Ovary (tissue), 9 donors: Measurements from ENCODE around the gene MBD5. TPM values are rescaled to one million over a fixed set of nuclear protein-coding genes. Genes with fewer than 3 reads are reported as not detected.

Source experiments
- DNase-seq, 5 donors: peaks; one replicate each; pipeline ENCODE4 v3.0.0-alpha.2; 2019 to 2020
- H3K27ac ChIP-seq, 2 donors: fragments of 200-600 bp; one replicate each; pipeline versions ENCODE4 v1.5.1 to v1.8.0; 2019 to 2022
- H3K27me3 ChIP-seq: fragments of 200-600 bp; one replicate; pipeline ENCODE4 v1.8.0; 2022
- H3K36me3 ChIP-seq: fragments of 200-600 bp; sonication (generic); one replicate; pipeline ENCODE4 v1.5.1; 2019
- H3K4me1 ChIP-seq: one replicate; pipeline ENCODE4 v1.8.1; 2013; ENCODE audit warnings: mild to moderate bottlenecking, moderate library complexity; ENCODE audit not compliant: insufficient read depth
- H3K4me3 ChIP-seq: fragments of 200-600 bp; sonication (generic); one replicate; pipeline ENCODE4 v1.5.1; 2017
- H3K9me3 ChIP-seq, 2 donors: fragments of 200-600 bp in 1 of 2; sonication (generic) in 1 of 2; one replicate each; pipeline versions ENCODE4 v1.5.1 to v1.8.1; 2013 to 2019; ENCODE audit warnings: mild to moderate bottlenecking in 1 of 2, moderate library complexity in 1 of 2
- EP300 ChIP-seq: sonication (generic); formaldehyde crosslinking; IDR thresholded peaks from one replicate; pipeline ENCODE4 v1.6.1; 2017; ENCODE audit warnings: antibody characterized with exemption
- POLR2A ChIP-seq: fragments of 450-650 bp; IDR thresholded peaks from one replicate; pipeline ENCODE4 v1.6.1; 2017; ENCODE audit warnings: antibody characterized with exemption, mild to moderate bottlenecking, moderate library complexity
- WGBS, 3 donors: extraction: QIAGEN DNeasy Blood & Tissue Kit in 1 of 3; methylation state at CpG; one replicate each; pipeline versions ENCODE4 v1.1.5 to v1.1.7; 2013 to 2017; 5-methylcytosine and 5-hydroxymethylcytosine counted together
- intact Hi-C, 4 donors: fragments of 100-400 bp; cut with DNase I; formaldehyde crosslinking; loops; one replicate each; pipeline versions ENCODE4 v1.11.0 to v1.15.1; 2022 to 2023
- polyA plus RNA-seq, 2 donors: library from polyadenylated mRNA; stranded (reverse); fragments of 200-250 nt in 1 of 2; fragments of 350-450 nt in 1 of 2; fragmentation: Illumina TruSeq in 1 of 2; extraction: RNeasy Lipid Tissue Mini Kit (QIAGEN cat#74804) in 1 of 2; gene quantifications; one replicate each; pipeline ENCODE4 v1.2.3, GENCODE V29; 2013 to 2014
- total RNA-seq, 7 donors: library from RNA; depleted of rRNA in 2 of 7; stranded (reverse); fragments of >200 nt in 2 of 7; fragmentation: NEBNext Ultra II Directional in 3 of 7; extraction: Animal tissue kit (Norgen Biotek cat#: 25700) in 3 of 7; gene quantifications; one replicate each; pipeline versions ENCODE4 v1.1.0 to v1.2.4, GENCODE V29; 2016 to 2023
- TF ChIP-seq, protein P1 (sequence below), 3 donors: fragments of 450-650 bp in 2 of 3; fragments of 200-600 bp in 1 of 3; IDR thresholded peaks; one replicate each; pipeline versions ENCODE4 v1.5.1 to v1.8.0; 2016 to 2022; ENCODE audit warnings: antibody characterized with exemption in 3 of 3, mild to moderate bottlenecking in 1 of 3
- donor health status: DM: no; HTN: no; CAD: no; lungs with moderate emphysema.
- donor health status: DM: no; HTN: no; CAD: no.
- donor health status: Bipolar disorder and iron deficiency.
- donor health status: DM: yes; HTN: yes; CAD: no.
- donor health status: DM: no; HTN: no; CAD: no.
- donor health status: DM: yes; HTN: yes; CAD: no.

MBD5 gene
- total and polyA plus RNA-seq, 9 donors, result 8.5 to 66.3 (median 45.8) TPM

DNA sequence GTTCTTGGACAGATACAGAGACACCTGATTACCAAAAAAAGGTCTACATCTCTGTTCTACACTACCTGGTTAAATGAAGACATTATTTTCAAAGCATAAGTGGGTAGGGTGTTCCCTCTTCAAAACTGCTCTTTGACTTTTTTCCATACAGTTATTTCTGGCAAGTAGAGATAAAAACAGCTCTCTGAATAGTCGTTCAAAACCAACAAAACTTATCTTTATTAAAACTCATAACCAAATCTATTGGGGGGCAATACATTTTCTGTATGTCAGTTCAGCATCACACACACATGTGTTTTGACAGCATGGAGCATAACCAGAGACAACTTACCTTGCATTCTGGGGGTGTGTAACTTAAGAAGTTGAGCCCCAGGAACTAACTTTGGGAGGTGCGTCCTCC lies 474.7 kb downstream of the MBD5 start:
- H3K36me3 ChIP-seq, result no peaks in the 10 kb centered on the region
- no peaks in the 10 kb centered on the region for H3K27me3 ChIP-seq
- intact Hi-C loops, result no loop called here
- H3K27ac ChIP-seq, result no peak overlapping the region
- H3K4me1 ChIP-seq, result no peaks in the 10 kb centered on the region
- no peak overlapping the region for H3K4me3 ChIP-seq
- no peak for TF ChIP-seq POLR2A
- no peak for TF ChIP-seq EP300
- TF ChIP-seq, protein P1, sequence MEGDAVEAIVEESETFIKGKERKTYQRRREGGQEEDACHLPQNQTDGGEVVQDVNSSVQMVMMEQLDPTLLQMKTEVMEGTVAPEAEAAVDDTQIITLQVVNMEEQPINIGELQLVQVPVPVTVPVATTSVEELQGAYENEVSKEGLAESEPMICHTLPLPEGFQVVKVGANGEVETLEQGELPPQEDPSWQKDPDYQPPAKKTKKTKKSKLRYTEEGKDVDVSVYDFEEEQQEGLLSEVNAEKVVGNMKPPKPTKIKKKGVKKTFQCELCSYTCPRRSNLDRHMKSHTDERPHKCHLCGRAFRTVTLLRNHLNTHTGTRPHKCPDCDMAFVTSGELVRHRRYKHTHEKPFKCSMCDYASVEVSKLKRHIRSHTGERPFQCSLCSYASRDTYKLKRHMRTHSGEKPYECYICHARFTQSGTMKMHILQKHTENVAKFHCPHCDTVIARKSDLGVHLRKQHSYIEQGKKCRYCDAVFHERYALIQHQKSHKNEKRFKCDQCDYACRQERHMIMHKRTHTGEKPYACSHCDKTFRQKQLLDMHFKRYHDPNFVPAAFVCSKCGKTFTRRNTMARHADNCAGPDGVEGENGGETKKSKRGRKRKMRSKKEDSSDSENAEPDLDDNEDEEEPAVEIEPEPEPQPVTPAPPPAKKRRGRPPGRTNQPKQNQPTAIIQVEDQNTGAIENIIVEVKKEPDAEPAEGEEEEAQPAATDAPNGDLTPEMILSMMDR (IDR thresholded peaks at IDR 0.05), result no peak
- no peaks in the 10 kb centered on the region for H3K9me3 ChIP-seq
- no peak for DNase-seq
- 61 to 70% (median 63%) methylated on average over 2 of the region's 2 CpGs for WGBS, 3 donors

DNA sequence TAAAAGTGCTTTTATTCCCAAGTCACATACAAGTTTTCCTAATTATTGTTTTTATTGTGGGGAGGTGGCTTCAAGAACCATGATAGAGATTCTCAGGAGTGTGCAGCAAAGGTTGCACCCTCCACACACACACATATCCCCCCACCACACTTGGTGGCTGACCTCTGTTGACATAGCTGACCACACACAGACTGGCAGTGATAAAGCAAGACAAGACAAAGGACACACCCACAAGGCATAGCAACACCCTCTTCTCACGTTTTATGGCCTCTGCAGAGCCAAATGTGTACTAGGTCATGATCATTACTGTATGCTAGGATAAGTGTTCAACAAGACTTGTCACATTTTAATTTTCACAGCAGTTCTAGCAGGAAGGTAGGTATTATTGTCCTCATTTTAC lies 480.7 kb downstream of the MBD5 start:
- Histone ChIP-seq H3K4me3 (no peak overlapping the region), H3K27ac (no peak overlapping the region), H3K4me1 (peaks cover 3% of the 10 kb centered on the region), H3K36me3 (no peaks in the 10 kb centered on the region), H3K9me3 (no peaks in the 10 kb centered on the region), H3K27me3 (no peaks in the 10 kb centered on the region)
- TF ChIP-seq POLR2A (no peak), EP300 (no peak)
- TF ChIP-seq, protein P1 (IDR thresholded peaks at IDR 0.05), result no peak
- WGBS, 3 donors, result 13 to 24% (median 16%) methylated on average over 1 of the region's 1 CpG
- intact Hi-C loops, result no loop called here
- no peak for DNase-seq

DNA sequence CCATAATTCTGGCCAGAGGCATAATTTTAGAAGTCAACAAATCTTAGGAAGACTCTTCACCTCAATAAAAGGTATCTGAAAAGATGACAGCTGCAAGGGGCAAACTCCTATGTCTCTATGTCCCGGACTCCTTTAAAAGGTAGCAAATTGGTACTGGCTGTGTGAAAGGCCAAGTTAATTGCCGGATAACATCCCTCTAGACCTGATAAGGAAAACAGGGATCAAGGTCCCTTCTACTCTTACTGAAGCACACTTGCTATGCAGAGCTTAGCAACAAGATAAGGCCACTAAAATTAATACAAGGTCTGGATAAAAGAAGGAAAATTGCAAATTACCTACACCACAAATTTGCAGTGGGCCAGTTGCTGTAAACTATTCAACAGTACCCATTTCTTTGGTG lies 482.6 kb downstream of the MBD5 start:
- H3K36me3 ChIP-seq, result no peaks in the 10 kb centered on the region
- no peak for DNase-seq
- no peaks in the 10 kb centered on the region for H3K9me3 ChIP-seq
- no peak overlapping the region for H3K4me3 ChIP-seq
- no peak for TF ChIP-seq POLR2A
- TF ChIP-seq, protein P1 (IDR thresholded peaks at IDR 0.05), result no peak
- no peak for TF ChIP-seq EP300
- intact Hi-C loops, result no loop called here
- H3K4me1 ChIP-seq, result peaks cover 3% of the 10 kb centered on the region
- no peak overlapping the region for H3K27ac ChIP-seq
- WGBS, 3 donors, result 48 to 69% (median 54%) methylated on average over 2 of the region's 2 CpGs
- H3K27me3 ChIP-seq, result no peaks in the 10 kb centered on the region

DNA sequence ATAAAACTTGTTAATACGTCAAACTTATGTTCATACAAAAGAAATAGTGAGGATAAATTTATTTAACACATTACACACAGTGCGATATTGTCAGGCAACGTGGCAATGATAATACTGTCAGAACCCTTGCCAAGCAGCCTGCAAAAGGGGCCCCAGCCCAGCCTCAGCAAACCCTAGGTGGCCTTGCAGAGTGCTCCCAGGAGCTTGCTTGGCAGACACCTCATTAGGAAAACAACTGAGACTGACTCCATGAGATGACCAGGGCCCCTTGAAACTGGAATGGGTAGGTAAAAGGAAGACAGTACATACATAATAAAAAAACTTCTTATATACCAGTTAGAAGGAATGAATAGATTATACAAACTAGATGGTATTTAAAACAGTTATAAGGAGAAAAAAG lies 487.1 kb downstream of the MBD5 start:
- Histone ChIP-seq H3K27ac (no peak overlapping the region), H3K9me3 (no peaks in the 10 kb centered on the region), H3K36me3 (no peaks in the 10 kb centered on the region), H3K4me1 (peaks cover 3% of the 10 kb centered on the region), H3K27me3 (no peaks in the 10 kb centered on the region), H3K4me3 (no peak overlapping the region)
- DNase-seq, result no peak
- TF ChIP-seq POLR2A (no peak), EP300 (no peak)
- TF ChIP-seq, protein P1 (IDR thresholded peaks at IDR 0.05), result no peak
- intact Hi-C loops, result no loop called here
- 84 to 87% (median 86%) methylated on average over 3 of the region's 3 CpGs for WGBS, 3 donors
